HCT116 (cell line): ENCODE data around the gene CHDH. TPM values are rescaled to one million over a fixed set of nuclear protein-coding genes. Genes with fewer than 3 reads are reported as not detected.
A peak's percentile ranks its signal among the peaks of the same experiment; 100 is the strongest.

ENCODE experiments used
- ATAC-seq: fragments of 200-7000 bp; cut with Tn5 transposase; 2 replicates; pipeline ENCODE4 v1.9.1; 2020; ENCODE audit warnings: mild to moderate bottlenecking, moderate library complexity
- BruUV-seq: library from RNA; stranded (reverse); fragments of 400-500 nt; replicated peaks from 2 replicates; lab custom pipeline; 2021; lab: Mats Ljungman, UMichigan
- CTCF ChIA-PET: fragments of 300-600 bp; sonication (Branson Sonifier 250); formaldehyde crosslinking; loops from one replicate; lab custom pipeline; 2021; ENCODE audit warnings: antibody characterized with exemption; lab: Charles Lee
- POLR2A ChIA-PET: fragments of 300-600, 350-600 bp; sonication (Branson Sonifier 250); formaldehyde crosslinking; loops from one replicate; lab custom pipeline; 2021; ENCODE audit warnings: antibody characterized with exemption; lab: Charles Lee
- RAD21 ChIA-PET, 2 experiments: fragments of 300-600 bp; sonication (Branson Sonifier 250); formaldehyde crosslinking; loops; one replicate each; lab custom pipeline; 2023; ENCODE audit warnings: low total read pairs in 2 of 2; ENCODE audit not compliant: uncharacterized antibody in 2 of 2, unreplicated experiment in 2 of 2, low non-redundant PET in 1 of 2; lab: Charles Lee
- DNase-seq: peaks from one replicate; pipeline ENCODE4 v3.0.0-alpha.2; 2010; ENCODE audit warnings: low read depth, low spot score
- H2AFZ ChIP-seq: fragments of 200-600 bp; shearing (Covaris generic), sonication (generic); 2 replicates; pipeline ENCODE4 v1.6.1; 2017; ENCODE audit warnings: low read depth, mixed run types, mixed read lengths, antibody characterized with exemption, low read length; ENCODE audit not compliant: poor library complexity, severe bottlenecking
- H3K27ac ChIP-seq: 2 replicates; pipeline ENCODE4 v1.5.1; 2012; ENCODE audit warnings: low read depth, low read length
- H3K27me3 ChIP-seq: fragments of 200-600 bp; sonication (generic); 2 replicates; pipeline ENCODE4 v1.6.1; 2016; ENCODE audit warnings: mixed run types, low read length, mixed read lengths; ENCODE audit not compliant: insufficient read depth
- H3K36me3 ChIP-seq, 2 experiments: fragments of 200-500 bp in 1 of 2; fragments of 200-600 bp in 1 of 2; sonication (Bioruptor generic) in 1 of 2; sonication (generic) in 1 of 2; 2 replicates each; pipeline versions ENCODE4 v1.5.1 to v1.6.1; 2014 to 2016; ENCODE audit warnings: low read length in 2 of 2, inconsistent platforms in 1 of 2, mixed read lengths in 1 of 2, mixed run types in 1 of 2; ENCODE audit not compliant: insufficient read depth in 2 of 2, control insufficient read depth in 1 of 2
- H3K4me1 ChIP-seq, 2 experiments: fragments of 200-600 bp in 1 of 2; sonication (generic) in 1 of 2; 2 replicates each; pipeline versions ENCODE4 v1.5.1 to v1.6.1; 2012 to 2017; ENCODE audit warnings: low read length in 2 of 2, inconsistent platforms in 1 of 2, mild to moderate bottlenecking in 1 of 2, mixed read lengths in 1 of 2, mixed run types in 1 of 2, moderate library complexity in 1 of 2; ENCODE audit not compliant: insufficient read depth in 2 of 2, control insufficient read depth in 1 of 2
- H3K4me2 ChIP-seq: fragments of 200-600 bp; sonication (generic); 2 replicates; pipeline ENCODE4 v1.6.1; 2017; ENCODE audit warnings: mixed run types, low read length, mixed read lengths
- H3K4me3 ChIP-seq, 2 experiments: fragments of 200-600 bp in 1 of 2; sonication (generic) in 1 of 2; replicated peaks in 1 of 2; 2 replicates each; pipeline ENCODE4 v1.5.1; 2011 to 2016; ENCODE audit warnings: low read length in 2 of 2, control low read depth in 1 of 2, low read depth in 1 of 2, mild to moderate bottlenecking in 1 of 2, mixed read lengths in 1 of 2, mixed run types in 1 of 2
- H3K79me2 ChIP-seq: fragments of 200-600 bp; sonication (generic); 2 replicates; pipeline ENCODE4 v1.6.1; 2017; ENCODE audit warnings: mild to moderate bottlenecking, mixed run types, low read length, moderate library complexity, mixed read lengths; ENCODE audit not compliant: insufficient read depth
- H3K9ac ChIP-seq: fragments of 200-600 bp; sonication (generic); 2 replicates; pipeline ENCODE4 v1.6.1; 2016; ENCODE audit warnings: low read length, mixed read lengths
- H3K9me2 ChIP-seq: fragments of 200-600 bp; sonication (generic), shearing (Covaris generic); 2 replicates; pipeline ENCODE4 v1.6.1; 2017; ENCODE audit warnings: mixed run types, mild to moderate bottlenecking, moderate library complexity; ENCODE audit not compliant: insufficient read depth
- H3K9me3 ChIP-seq, 2 experiments: fragments of 200-500 bp in 1 of 2; fragments of 200-600 bp in 1 of 2; sonication (Bioruptor generic) in 1 of 2; sonication (generic) in 1 of 2; 2 replicates each; pipeline ENCODE4 v1.6.1; 2014 to 2017; ENCODE audit warnings: low read length in 2 of 2, mixed read lengths in 2 of 2, inconsistent platforms in 1 of 2, low read depth in 1 of 2, mild to moderate bottlenecking in 1 of 2, mixed run types in 1 of 2, moderate library complexity in 1 of 2; ENCODE audit not compliant: control insufficient read depth in 1 of 2, insufficient read depth in 1 of 2
- H4K20me1 ChIP-seq: fragments of 200-600 bp; sonication (generic), shearing (Covaris generic); 2 replicates; pipeline ENCODE4 v1.6.1; 2017; ENCODE audit warnings: mixed run types, mild to moderate bottlenecking, moderate library complexity; ENCODE audit not compliant: insufficient read depth
- ATF3 ChIP-seq: IDR thresholded peaks from 2 replicates; pipeline ENCODE4 v1.6.1; 2012
- CBX3 ChIP-seq: IDR thresholded peaks from 2 replicates; pipeline ENCODE4 v1.6.1; 2012; ENCODE audit warnings: low read depth
- CEBPB ChIP-seq: IDR thresholded peaks from 2 replicates; pipeline ENCODE4 v1.6.1; 2012; ENCODE audit warnings: low read depth
- EGR1 ChIP-seq: IDR thresholded peaks from 2 replicates; pipeline ENCODE4 v1.6.1; 2012; ENCODE audit warnings: low read depth
- ELF1 ChIP-seq: IDR thresholded peaks from 2 replicates; pipeline ENCODE4 v1.6.1; 2012; ENCODE audit warnings: low read depth, borderline replicate concordance
- EZH2 ChIP-seq: fragments of 200-600 bp; sonication (generic); IDR thresholded peaks from 2 replicates; pipeline ENCODE4 v1.6.1; 2017; ENCODE audit warnings: antibody characterized with exemption, mixed run types
- EZH2phosphoT487 ChIP-seq: fragments of 200-600 bp; IDR thresholded peaks from 2 replicates; pipeline ENCODE4 v1.6.1; 2018; ENCODE audit warnings: antibody characterized with exemption, borderline replicate concordance
- FOSL1 ChIP-seq: IDR thresholded peaks from 2 replicates; pipeline ENCODE4 v1.6.1; 2012; ENCODE audit warnings: low read depth
- JUND ChIP-seq: IDR thresholded peaks from 2 replicates; pipeline ENCODE4 v1.6.1; 2012
- POLR2A ChIP-seq: IDR thresholded peaks from 2 replicates; pipeline ENCODE4 v1.7.0; 2011; ENCODE audit warnings: borderline replicate concordance; ENCODE audit not compliant: insufficient read depth, insufficient read length; ENCODE audit errors: extremely low read depth
- POLR2AphosphoS5 ChIP-seq: IDR thresholded peaks from 2 replicates; pipeline ENCODE4 v1.6.1; 2011; ENCODE audit warnings: mild to moderate bottlenecking, low read depth, low read length, moderate library complexity
- RAD21 ChIP-seq: IDR thresholded peaks from 2 replicates; pipeline ENCODE4 v1.6.1; 2012; ENCODE audit warnings: low read depth, mild to moderate bottlenecking
- SIN3A ChIP-seq: IDR thresholded peaks from 2 replicates; pipeline ENCODE4 v1.6.1; 2012; ENCODE audit warnings: low read depth
- SP1 ChIP-seq: IDR thresholded peaks from 2 replicates; pipeline ENCODE4 v1.6.1; 2012; ENCODE audit warnings: low read depth
- TCF7L2 ChIP-seq: IDR thresholded peaks from 2 replicates; pipeline ENCODE4 v1.7.0; 2011; ENCODE audit warnings: borderline replicate concordance, inconsistent platforms; ENCODE audit not compliant: insufficient read depth, insufficient read length; ENCODE audit errors: extremely low read depth
- YY1 ChIP-seq: IDR thresholded peaks from 2 replicates; pipeline ENCODE4 v1.6.1; 2011; ENCODE audit warnings: low read length, low read depth, moderate library complexity, mild to moderate bottlenecking; ENCODE audit not compliant: insufficient replicate concordance; ENCODE audit errors: extremely low read depth
- ZBTB33 ChIP-seq: IDR thresholded peaks from 2 replicates; pipeline ENCODE4 v1.6.1; 2011; ENCODE audit warnings: mild to moderate bottlenecking, low read length, moderate library complexity; ENCODE audit not compliant: insufficient replicate concordance; ENCODE audit errors: extremely low read depth
- ZFX ChIP-seq: fragments of 450-650 bp; IDR thresholded peaks from 2 replicates; pipeline ENCODE4 v1.6.1; 2017
- ZNF274 ChIP-seq: fragments of 200-500 bp; sonication (Bioruptor generic); IDR thresholded peaks from 2 replicates; pipeline ENCODE4 v1.6.1; 2014; ENCODE audit warnings: mild to moderate bottlenecking, low read depth, low read length, inconsistent platforms
- intact Hi-C: fragments of 100-400 bp; cut with micrococcal nuclease; formaldehyde crosslinking; loops from 2 replicates; pipeline ENCODE4 v1.10.0; 2022
- total RNA-seq: library from RNA; stranded (reverse); gene quantifications from one replicate; pipeline ENCODE4 v1.2.1, GENCODE V29; 2021; ENCODE audit not compliant: unreplicated experiment
- TF ChIP-seq, protein P1 (sequence below): IDR thresholded peaks from 2 replicates; pipeline ENCODE4 v1.6.1; 2012; ENCODE audit warnings: low read depth
- TF ChIP-seq, protein P2 (sequence below): IDR thresholded peaks from 2 replicates; pipeline ENCODE4 v1.6.1; 2012

The CHDH gene
- total RNA-seq, 1 experiment from 2014 or later, result 10.8 TPM

- Histone ChIP-seq H3K27ac (peak within 1 kb of the TSS; percentile 58), H4K20me1 (no peaks in the 10 kb centered on the region), H3K79me2 (peaks cover 40% of the 10 kb centered on the region), H3K4me1 (peaks cover 10 to 20% of the 10 kb centered on the region in 2 experiments; a peak in 3 of 4 replicates), H3K9ac (peak within 1 kb of the TSS; percentile 86), H3K4me3 (peak within 1 kb of the TSS; percentile 85 to 95), H3K9me2 (no peaks in the 10 kb centered on the region), H3K4me2 (peak within 1 kb of the TSS; percentile 91), H3K9me3 (no peaks in the 10 kb centered on the region), H3K27me3 (no peaks in the 10 kb centered on the region), H2AFZ (no peak within 1 kb of the TSS), H3K36me3 (peaks cover 0 to 2% of the 10 kb centered on the region in 2 experiments; a peak in 1 of 4 replicates)
- ATAC-seq, result peak; percentile 94
- BruUV-seq, result no TSS peak
- RAD21 ChIA-PET, result no interaction called here
- CTCF ChIA-PET, result interaction anchor here (1.1 kb wide), 1 partner anchor 50 kb away, joined by 3 read pairs; no protein-coding TSS in a partner anchor
- intact Hi-C loops, result loop anchor here (10.0 kb wide), 1 partner anchor 537 kb away; no protein-coding TSS in a partner anchor
- POLR2A ChIA-PET, result interaction anchor here (1.1 to 1.4 kb wide), 3 partner anchors 9 to 47 kb away, joined by 3 to 6 read pairs (median 4); no protein-coding TSS in a partner anchor
- DNase-seq, result peak; percentile 99
- TF ChIP-seq TCF7L2, result peak; percentile 17
- no peak for TF ChIP-seq JUND
- TF ChIP-seq ATF3, result no peak
- TF ChIP-seq ZFX, result no peak
- no peak for TF ChIP-seq ZBTB33
- no peak for TF ChIP-seq EZH2
- TF ChIP-seq ELF1, result peak; percentile 34; the same call in 1 of the 2 replicates
- no peak for TF ChIP-seq RAD21
- peak; percentile 78 for TF ChIP-seq CBX3
- no peak for TF ChIP-seq FOSL1
- peak; percentile 87 for TF ChIP-seq YY1
- peak; percentile 82 for TF ChIP-seq SIN3A
- TF ChIP-seq, protein P1, sequence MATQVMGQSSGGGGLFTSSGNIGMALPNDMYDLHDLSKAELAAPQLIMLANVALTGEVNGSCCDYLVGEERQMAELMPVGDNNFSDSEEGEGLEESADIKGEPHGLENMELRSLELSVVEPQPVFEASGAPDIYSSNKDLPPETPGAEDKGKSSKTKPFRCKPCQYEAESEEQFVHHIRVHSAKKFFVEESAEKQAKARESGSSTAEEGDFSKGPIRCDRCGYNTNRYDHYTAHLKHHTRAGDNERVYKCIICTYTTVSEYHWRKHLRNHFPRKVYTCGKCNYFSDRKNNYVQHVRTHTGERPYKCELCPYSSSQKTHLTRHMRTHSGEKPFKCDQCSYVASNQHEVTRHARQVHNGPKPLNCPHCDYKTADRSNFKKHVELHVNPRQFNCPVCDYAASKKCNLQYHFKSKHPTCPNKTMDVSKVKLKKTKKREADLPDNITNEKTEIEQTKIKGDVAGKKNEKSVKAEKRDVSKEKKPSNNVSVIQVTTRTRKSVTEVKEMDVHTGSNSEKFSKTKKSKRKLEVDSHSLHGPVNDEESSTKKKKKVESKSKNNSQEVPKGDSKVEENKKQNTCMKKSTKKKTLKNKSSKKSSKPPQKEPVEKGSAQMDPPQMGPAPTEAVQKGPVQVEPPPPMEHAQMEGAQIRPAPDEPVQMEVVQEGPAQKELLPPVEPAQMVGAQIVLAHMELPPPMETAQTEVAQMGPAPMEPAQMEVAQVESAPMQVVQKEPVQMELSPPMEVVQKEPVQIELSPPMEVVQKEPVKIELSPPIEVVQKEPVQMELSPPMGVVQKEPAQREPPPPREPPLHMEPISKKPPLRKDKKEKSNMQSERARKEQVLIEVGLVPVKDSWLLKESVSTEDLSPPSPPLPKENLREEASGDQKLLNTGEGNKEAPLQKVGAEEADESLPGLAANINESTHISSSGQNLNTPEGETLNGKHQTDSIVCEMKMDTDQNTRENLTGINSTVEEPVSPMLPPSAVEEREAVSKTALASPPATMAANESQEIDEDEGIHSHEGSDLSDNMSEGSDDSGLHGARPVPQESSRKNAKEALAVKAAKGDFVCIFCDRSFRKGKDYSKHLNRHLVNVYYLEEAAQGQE, result no peak
- TF ChIP-seq POLR2A, result peak; percentile 85
- TF ChIP-seq EZH2phosphoT487, result no peak
- peak; percentile 94 for TF ChIP-seq SP1
- TF ChIP-seq EGR1, result peak; percentile 89
- TF ChIP-seq ZNF274, result no peak
- TF ChIP-seq, protein P2, sequence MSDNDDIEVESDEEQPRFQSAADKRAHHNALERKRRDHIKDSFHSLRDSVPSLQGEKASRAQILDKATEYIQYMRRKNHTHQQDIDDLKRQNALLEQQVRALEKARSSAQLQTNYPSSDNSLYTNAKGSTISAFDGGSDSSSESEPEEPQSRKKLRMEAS, result peak; percentile 80
- no peak for TF ChIP-seq CEBPB
- TF ChIP-seq POLR2AphosphoS5, result peak; percentile 83
Measured at GRCh38 chr3:53891497-53892285, 45.5 kb upstream of the CHDH start, which contains the start of gene SELENOK. SELENOK (minus strand) TSS chr3:53891859.
